Left renal pelvis (tissue), 4 donors: Measurements from ENCODE around the gene CLEC4F. TPM values are rescaled to one million over a fixed set of nuclear protein-coding genes. Genes with fewer than 3 reads are reported as not detected.
"Not testable (repeated sequence)": the region's sequence is repeated elsewhere in the genome, so short reads cannot be mapped to it uniquely, and the experiment has no call there.

ENCODE experiments used
- DNase-seq, 4 donors: peaks; one replicate each; pipeline ENCODE4 v3.0.0-alpha.2; 2013; ENCODE audit warnings: low read depth in 4 of 4, low spot score in 3 of 4
- polyA plus RNA-seq, 4 donors: library from polyadenylated mRNA; unstranded; fragments of 120-200 nt; gene quantifications; one replicate each; pipeline ENCODE4 v1.2.1, GENCODE V29; 2013; ENCODE audit not compliant: insufficient read length in 4 of 4

CLEC4F gene
- polyA plus RNA-seq, 4 donors, result 0.07 to 0.15 (median 0.09) TPM; not detected in 1

DNA sequence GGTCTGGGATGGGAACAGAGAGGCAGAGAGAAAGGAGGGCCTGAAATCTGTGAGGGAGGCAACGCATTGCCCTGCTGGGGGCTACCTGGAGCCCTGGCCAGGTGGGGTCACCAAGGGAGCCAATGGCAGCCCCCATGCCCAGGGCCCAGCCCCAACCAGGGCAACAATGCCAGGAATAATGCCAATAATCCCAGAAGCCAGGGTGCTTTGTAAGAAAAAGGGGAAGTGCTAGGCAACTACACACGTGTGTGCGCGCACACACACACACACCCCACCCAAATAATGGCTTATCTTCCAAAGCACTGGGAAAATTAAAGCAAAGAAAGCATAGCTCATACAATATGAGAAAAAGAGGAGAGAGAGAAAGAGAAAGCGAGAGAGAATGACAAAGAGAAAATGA lies 7.0 kb upstream of the CLEC4F start:
- DNase-seq, result no peak

DNA sequence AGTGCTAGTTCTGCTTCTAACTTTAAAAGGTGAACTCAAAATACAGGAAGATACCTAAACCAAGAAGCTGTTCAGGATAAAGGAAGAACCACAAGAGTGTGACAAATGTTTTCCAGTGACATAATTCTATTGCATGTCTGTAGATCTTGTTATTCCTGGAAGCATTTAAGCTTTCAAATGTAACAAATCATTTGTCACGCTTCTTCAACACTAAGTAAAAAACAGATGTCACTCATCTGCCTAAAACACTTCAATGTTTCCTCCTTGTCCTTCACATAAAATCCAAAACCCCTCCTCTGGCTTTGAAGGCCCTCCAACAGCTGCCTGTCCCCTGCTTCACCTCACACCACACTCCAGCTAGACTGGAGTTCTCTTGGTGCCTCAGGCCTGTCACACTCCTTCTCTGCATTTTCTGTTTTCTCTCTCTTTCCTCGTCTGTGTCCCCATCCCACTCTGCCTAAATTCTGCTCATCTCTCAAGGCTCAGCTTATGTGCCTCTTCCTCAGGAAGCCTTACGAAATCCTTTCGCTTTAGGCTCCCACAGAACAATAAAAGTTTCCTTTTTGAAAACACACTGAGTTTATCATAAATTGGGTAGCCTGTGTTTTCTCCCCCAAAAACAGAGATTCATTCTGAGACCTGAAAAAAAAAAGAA lies 6.4 kb upstream of the CLEC4F start:
- DNase-seq, result no peak

DNA sequence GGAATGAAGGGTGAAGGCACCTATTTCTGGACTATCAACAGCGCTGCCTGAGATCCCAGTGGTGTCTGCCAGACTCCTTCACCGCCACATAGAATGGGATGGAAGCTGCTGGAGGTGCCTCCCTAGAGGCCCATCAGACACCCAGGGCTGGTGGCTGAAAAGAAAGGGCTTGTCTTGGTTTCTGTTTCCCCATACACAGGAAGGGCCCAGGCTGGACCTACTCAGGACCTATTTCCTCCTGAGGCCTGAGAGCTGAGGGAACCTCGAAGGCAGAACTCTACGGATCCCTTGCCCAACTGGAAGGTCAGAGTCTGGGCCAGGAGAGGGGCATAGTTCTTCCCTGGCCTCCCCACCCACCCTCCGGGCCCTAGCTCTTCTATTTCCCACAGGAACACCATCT lies 2.9 kb upstream of the CLEC4F start:
- no peak for DNase-seq

DNA sequence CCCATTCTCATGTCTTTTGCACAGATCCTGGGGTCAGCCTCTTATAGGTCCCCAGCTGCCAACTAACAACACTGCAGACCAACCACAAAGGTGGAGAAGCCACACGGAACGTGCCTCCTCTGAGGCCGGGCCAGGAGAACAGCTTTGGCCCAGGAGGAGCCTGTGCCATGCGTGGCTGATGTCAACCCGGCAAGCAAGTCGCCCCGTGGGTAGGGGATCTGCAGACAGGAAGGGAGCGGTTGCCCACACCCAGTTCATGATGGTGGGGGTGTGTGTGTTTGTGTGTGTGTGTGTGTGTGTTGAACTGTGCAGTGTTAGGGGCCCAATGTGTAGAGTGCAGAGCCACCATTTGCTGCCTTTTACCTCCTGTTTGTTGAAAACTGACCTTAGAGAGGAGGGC lies 2.4 kb upstream of the CLEC4F start:
- DNase-seq, result no peak

DNA sequence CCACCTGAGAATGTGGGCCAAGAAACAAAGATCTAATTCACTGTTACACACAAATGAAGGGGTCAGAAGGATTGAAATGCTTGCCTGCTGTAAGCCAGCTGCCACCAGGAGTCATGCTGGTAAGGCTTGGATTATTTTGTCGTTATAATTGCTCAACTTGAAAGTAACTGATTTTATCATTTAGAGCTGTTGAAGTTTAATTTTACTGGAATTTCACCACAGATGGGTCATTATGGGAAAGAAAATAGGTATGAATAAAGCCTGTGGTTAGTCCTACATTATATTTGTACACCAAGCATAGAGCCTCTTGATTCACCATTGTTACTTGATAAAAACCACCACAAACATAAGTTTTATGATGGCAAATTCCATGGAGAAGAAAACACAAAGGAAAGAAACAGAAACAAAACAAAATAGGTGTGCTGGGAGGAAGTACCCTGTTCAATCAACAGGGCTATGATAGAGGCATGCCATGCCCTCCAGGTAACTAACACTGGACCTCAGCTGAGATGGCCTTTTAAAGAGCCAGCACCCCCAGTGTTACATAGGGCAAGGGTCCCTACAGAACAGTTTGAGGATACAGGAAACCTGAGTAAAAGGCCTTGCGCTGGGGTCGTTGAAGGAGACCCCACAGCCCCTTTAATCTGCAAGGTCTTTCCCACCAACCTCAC lies 3.0 kb downstream of the CLEC4F start:
- no peak for DNase-seq

DNA sequence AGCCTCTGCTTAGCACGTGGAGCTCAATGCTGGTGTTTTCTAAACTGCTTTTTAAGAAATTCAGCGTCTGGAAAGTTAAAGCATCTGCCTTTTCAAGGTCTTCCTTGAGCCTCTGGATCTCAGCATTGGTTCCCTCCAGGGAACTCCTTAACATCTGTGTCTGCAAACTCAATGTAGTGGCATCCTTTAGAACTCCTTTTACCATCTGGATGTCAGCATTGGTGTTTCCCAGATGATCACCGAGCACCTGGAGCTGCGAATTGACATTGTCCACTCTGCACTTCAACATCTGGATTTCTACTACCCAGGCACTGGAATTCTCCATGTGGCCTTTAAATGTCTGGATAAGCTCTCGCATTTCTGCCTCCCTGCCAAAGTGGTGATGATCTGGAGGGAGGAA lies 3.7 kb downstream of the CLEC4F start:
- DNase-seq, result no peak

DNA sequence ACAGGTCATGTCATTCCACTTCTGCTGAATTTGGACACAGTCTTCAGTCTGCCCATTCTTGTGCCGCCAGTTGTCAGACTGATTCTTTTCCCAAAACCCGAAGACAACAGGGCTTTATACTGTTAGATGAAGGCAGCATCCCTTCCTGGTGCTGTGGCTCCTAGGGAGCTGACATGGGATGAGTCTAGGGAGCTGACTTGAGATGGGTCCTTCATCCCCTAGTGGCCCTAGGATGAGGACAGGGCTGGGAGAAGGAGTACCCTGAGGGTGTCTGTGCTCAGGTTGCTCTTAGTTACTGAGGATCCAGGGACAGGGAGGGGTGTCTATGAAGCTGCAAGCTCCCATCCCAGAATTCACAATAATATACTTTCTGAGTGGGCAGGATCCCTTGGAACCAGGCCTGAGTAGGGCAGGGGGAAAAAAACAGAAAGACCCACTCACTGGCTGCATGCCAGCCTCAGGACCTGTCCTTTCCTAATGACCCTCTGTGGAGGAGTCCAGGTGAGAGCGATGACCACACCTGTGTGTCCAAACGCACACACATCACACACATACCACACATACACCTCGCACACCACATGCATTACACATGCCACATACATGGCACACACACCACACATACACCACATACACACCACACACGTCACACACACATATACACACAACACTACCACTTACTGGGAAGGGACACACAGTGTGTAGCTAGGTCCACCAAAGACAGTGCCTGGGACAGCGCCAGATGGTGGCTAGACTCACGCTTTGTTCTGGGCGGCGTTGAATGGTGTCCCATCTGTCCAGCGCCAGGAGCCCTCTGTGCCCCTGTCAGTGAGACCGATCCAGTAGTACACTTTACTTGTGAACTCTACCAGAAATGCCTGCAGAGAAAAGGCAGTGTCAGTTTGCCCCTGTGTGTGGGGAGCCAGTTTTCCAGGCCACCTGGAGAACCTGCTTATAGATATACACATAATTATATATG lies 11.1 kb downstream of the CLEC4F start:
- DNase-seq, result no peak

DNA sequence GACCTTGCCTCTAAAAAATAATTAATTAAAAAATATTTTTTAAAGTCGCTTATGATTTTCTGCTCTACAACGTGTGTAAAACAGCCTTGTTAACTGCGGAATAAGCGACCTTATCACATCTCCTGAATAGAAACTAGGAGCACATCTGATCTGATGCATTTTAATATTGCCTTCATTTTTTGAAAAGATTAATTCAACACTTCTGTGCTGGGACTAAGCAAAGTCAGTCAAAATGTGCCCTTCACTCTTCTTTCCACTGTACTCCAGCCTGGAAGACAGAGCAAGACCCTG lies 12.6 kb downstream of the CLEC4F start:
- DNase-seq, result no peak

DNA sequence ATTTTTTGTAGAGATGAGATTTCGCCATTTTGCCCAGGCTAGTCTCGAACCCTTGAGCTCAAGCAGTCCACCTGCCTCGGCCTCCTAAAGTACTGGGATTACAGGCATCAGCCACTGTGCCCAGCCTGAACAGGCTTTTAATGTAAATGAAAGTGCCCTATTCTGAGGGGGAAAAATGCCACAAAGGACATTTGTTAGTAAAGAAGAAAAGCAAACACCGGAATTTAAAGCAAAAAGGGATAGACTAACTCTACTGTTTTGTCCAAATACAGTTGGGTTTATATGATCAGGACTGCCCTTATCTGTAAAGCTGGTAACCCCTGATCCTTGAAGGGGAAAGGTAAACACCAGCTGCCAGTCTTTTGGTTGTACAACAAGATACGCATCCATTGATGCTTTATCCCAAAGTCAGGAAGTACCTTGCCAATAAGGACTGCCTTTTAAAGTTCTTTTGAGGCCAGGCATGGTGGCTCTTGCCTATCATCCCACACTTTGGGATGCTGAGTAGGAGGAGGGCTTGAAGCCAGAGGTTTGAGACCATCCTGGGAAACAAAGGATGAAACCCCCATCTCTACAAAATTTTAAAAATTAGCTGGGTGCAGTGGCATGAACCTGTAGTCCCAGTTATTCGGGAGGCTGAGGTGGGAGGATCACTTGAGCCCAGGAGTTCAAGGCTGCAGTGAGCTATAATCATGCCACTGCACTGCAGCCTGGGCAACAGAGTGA lies 13.1 kb downstream of the CLEC4F start:
- DNase-seq, result no peak

DNA sequence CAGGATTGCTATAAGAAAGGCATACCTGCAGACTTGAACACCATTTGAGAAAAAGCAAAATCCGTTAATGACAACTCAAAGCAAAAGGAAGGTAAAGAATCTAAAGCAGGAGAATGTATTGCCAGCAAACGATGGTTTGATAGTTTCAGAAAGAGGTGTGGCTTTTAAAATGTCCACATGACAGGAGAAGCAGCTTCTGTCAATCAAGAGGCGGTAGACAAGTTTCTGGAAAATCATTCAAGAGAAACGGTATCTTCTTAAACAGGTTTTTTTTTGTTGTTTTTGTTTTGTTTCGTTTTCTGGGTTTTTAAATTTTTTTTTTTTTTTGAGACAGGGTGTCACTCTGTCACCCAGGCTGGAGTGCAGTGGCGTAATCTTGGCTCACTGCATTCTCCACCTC lies 13.8 kb downstream of the CLEC4F start:
- DNase-seq, result no peak

DNA sequence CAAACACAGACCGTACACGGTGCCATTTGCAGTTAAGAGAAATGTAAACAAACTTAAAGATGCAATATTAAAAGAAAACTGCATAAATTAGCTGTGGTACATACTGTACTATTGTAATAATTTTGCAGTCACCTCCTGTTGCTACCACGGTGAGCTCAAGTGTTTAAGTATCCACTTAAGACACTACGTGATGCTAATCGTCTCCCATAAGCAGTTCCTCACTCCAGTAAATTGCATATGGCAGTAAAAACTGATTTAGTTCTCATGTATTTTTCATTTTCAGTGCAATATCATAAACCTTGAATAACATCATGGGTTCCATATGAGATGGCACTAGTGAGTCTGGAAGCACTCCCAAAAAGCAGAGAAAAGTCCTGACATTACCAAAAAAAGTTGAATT lies 14.4 kb downstream of the CLEC4F start:
- DNase-seq, result no peak

DNA sequence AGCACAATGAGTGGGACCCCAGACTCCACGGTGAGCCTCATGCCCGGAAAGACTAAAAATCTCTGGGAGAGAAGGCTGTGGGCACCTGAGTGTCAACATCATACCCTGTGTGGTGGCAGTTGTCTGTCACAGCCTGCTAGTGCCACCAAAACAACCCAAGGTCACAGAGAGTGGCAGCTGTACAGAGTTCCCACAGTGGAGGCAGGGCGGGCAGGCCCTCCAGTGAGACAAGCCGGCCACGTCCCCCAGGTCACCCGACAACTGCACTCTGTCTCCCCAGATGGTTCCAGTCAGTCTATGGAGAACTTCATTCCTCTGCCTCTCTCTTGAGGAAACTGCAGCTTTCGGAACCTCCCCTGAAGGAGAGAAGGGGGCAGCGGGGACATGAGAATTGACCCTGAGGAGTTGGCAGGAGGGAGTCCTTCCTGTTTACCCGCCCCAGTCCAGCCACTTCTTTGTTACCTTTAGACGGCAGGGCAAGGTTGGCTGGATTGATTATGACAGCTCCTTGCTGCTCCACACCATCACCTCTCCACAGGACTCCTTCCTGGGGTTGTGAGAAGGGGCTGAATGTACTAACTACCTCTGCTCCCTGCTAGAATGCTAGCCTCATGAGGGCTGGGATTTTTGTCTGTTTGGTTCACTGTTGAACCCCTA lies 18.7 kb downstream of the CLEC4F start:
- no peak for DNase-seq

DNA sequence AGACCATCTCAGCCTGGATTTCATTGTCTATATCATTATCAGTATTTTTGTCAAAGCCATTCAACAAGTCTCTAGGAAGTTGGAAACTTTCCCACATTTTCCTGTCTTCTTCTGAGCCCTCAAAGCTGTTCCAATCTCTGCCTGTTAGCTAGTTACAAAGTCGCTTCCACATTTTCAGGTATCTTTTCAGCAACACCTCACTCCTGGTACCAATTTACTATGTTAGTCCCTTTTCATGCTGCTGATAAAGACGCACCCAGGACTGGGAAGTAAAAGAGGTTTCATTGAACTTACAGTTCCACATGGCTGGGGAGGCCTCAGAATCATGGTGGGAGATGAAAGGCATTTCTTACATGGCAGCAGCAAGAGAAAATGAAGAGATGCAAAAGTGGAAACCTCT lies 20.7 kb downstream of the CLEC4F start:
- no peak for DNase-seq

DNA sequence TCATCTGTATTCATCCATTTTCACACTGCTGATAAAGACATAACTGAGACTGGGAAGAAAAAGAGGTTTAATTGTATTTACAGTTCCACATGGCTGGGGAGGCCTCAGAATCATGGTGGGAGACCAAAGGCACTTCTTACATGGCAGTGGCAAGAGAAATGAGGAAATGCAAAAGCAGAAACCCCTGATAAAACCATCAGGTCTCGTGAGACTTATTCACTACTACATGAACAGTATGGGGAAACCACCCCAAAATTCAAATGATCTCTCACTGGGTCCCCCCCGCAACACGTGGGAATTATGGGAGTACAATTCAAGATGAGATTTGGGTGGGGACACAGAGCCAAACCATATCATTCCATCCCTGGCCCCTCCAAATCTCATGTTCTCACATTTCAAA lies 22.4 kb downstream of the CLEC4F start:
- not testable (repeated sequence) for DNase-seq

DNA sequence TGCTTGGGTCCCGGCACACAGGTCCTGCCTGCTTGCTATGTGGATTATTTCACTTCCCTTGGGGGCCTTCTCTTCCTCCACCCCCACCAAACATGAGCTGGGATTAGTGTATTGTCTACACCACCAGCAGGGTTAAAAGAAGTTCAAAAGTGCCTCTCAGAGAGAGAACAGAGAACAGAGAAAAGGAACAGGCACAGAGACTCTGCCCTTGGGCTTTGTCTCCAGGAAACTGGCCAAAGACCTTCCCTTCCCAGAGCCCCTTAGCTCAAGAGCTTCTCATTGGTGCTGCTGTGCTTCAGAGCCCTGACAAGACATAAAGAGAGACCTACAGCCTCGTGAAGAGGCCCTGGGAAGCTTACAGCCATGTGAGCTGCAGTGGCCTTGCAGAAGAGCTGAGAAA lies 22.9 kb downstream of the CLEC4F start:
- no peak for DNase-seq

DNA sequence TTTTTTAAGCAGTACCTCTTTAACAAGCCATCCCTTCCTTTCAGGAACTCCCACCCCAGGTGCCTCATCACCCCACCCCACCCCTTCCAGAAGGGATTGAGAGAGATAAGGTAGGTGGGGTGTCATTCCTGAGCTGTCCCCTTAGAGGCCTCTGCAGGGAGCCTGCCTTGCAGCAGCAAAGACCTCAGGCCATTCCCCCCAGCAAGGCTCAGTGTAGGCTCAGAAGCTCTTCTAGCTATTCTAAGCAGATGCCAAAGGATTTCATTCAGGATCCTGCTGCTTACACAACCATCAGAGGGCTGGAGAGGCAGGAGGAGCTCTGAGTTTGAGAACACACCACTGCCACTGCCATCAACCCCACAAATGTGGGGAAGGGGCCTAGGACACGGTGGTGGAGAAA lies 24.1 kb downstream of the CLEC4F start:
- DNase-seq, result no peak

DNA sequence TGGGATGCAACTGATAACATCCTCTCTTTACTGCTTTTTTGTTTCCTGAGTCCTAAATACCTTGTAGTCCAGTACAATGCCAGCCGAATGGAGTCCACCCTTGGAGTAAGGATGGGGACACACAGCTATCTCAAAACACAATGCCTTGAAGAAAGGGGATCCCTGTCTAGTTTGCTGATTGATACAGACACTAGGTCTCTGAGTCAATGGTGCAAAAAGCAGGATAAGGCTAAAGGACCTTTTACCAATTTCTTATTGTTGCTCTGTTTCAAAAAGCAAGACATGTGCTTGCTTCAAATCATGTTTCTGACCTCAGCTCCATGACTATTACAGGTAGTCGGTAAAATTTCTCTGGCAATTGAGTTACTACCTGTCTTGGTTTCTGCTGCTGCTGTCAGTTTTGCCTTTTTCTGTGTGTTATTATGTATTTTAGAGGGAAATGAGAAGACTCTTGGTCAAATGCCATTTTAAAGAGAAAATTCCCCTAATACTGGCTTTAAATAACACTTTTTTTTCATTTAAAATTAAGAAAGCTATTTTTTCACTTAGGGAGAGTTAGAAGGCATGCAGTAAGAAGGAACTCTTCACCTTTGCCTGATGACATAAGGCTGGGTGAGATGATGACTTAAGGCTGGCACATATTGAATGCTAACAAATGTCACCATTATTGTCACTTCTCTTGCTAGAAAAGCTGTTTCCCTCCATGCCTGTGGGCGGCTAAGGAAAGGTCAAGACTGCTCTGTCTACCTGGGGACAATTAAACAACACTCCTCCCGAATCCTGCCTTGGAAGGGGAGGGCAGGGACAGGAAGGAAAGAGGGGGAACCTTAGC lies 25.0 kb downstream of the CLEC4F start:
- DNase-seq, result no peak

DNA sequence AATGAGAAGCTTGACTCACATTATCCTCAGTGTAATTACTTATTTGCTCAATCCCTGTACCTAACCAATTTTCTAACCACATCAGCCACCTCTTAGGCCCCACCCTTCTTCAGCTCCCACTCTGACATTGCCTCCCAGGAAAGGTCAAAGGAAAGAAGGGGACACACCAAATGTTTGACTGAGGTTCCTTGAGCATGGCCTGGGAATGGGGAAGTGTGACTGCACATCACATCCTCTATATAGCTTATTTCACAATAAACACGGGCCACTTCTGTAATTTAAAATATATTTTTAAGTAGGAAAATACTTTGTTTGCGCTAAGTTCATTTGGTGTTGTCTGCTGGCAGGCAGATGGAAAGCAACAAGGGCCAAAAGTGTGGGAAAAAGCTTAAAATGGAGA lies 26.9 kb downstream of the CLEC4F start:
- DNase-seq, result no peak

DNA sequence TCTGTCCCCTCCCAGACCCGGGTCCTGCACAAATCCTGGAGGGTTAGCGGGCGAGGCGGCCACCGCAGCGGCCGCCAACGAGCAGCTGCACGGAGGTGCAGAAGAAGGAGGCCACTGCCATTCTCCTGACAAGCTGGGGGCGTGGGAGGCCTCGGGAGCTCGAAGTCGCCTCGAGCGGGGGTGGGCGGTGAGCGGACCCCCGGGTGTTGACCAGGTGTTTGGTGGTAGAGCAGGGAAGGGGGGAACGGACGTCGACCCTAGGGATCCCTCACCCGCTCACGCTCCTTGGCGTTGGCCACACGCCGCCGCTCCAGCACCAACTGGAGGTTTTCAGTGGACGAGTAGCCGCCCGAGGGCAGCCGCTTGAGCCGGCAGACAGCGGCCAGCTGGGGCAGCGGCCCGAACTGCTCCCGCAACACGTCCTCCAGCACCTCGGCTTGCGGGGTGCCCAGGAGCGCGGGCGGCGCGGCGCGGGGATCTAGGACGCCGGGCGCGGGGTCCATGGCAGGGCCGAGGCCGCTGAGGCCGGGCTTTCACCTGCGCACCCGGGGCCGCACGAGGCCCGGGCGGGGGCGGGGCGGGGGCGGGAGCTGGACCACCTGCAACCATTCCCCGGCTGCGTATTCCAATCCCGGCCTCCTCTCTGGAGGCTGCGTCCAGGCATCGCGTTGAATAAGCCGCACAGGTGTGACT lies 30.1 kb downstream of the CLEC4F start, which contains the start of gene FIGLA:
Gene FIGLA, minus strand, starts transcription at position 508 of the 693 bp plus-strand sequence. Its CDS starts 5 bp downstream, at position 503.
- no peak for DNase-seq
